ENCODE measurements around the gene GAMT.
"Not testable (repeated sequence)": the region's sequence is repeated elsewhere in the genome, so short reads cannot be mapped to it uniquely, and the experiment has no call there.

DNA sequence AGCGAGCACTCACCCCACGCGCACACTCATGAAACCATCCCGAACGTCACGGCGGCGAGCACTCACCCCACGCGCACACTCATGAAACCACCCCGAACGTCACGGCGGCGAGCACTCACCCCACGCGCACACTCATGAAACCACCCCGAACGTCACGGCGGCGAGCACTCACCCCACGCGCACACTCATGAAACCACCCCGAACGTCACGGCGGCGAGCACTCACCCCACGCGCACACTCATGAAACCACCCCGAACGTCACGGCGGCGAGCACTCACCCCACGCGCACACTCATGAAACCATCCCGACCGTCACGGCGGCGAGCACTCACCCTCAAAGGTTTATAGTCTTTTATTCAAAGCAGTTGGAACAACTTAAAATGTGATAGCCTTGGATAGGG is 18.7 kb upstream of the GAMT start:
- TF ChIP-seq, protein P1, sequence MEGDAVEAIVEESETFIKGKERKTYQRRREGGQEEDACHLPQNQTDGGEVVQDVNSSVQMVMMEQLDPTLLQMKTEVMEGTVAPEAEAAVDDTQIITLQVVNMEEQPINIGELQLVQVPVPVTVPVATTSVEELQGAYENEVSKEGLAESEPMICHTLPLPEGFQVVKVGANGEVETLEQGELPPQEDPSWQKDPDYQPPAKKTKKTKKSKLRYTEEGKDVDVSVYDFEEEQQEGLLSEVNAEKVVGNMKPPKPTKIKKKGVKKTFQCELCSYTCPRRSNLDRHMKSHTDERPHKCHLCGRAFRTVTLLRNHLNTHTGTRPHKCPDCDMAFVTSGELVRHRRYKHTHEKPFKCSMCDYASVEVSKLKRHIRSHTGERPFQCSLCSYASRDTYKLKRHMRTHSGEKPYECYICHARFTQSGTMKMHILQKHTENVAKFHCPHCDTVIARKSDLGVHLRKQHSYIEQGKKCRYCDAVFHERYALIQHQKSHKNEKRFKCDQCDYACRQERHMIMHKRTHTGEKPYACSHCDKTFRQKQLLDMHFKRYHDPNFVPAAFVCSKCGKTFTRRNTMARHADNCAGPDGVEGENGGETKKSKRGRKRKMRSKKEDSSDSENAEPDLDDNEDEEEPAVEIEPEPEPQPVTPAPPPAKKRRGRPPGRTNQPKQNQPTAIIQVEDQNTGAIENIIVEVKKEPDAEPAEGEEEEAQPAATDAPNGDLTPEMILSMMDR (IDR thresholded peaks at IDR 0.05), result not testable (repeated sequence)
- TF ChIP-seq ZFX (IDR thresholded peaks at IDR 0.05; ENCODE audit: borderline replicate concordance), result not testable (repeated sequence)

All from 22Rv1 (cell line).